ENCODE data around the gene FADS6. TPM values are rescaled to one million over a fixed set of nuclear protein-coding genes. Genes with fewer than 3 reads are reported as not detected.

FADS6 gene
- total and polyA plus RNA-seq, 9 donors = 0.12 to 0.42 TPM; not detected in 7

DNA sequence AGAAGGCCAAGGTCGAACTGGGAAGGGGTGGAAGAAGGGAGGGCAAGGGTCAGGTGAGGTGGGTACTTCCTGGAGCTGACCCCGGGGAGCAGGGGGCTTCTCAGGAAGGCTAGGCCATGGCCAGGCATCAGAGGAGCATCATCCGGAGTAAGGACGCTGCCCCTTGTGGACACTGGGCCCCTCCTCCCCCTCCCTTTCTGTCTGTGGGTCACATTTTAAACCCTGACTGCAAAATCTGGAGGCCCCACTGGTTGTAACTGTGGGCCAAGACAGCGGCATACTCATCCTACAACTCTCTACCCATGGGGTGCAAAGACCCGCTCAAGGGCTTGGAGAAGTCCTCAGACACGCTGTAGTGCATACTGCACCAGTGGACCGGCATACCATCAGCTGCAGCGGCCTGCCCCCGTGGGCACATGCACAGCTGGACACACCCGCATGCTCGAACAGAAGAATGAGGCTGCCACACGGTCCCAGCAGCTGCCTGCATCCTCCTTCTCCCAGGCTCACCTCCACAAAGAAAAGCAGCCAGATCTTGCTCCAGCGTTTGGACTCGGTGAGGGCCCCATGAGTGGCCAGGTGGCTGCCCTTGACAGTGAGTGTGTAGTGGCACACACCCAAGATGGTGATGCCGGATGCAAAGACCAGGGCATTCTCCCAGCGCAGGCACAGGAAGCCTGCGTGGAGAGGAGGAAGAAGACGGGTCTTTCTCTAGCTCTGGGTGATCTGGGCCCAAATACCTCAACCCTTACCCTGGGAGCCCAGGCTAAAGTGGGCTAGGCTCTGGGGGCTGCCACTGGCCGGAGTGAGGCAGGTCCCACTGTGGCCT lies 1.2 kb downstream of the FADS6 start:
- intact Hi-C loops (cut with DNase I) = no loop called here
- Histone ChIP-seq H3K27ac (no peak overlapping the region), H3K27me3 (no peaks in the 10 kb centered on the region)

GRCh38 chr17:74890554-74890953 lies 2.9 kb downstream of the FADS6 start:
- DNase-seq = no peak
- H3K9me3 ChIP-seq = no peaks in the 10 kb centered on the region
- H3K4me3 ChIP-seq = no peak overlapping the region
- H3K4me1 ChIP-seq (ENCODE audit: insufficient read depth) = peaks cover 3% of the 10 kb centered on the region
- intact Hi-C loops (cut with DNase I) = no loop called here
- WGBS, 3 donors = 84 to 90% (median 88%) methylated on average over 7 of the region's 7 CpGs
- no peak overlapping the region for H3K27ac ChIP-seq
- H3K27me3 ChIP-seq = no peaks in the 10 kb centered on the region
- no peak for TF ChIP-seq CTCF (IDR thresholded peaks at IDR 0.05)
- TF ChIP-seq POLR2A (IDR thresholded peaks at IDR 0.05) = no peak
- no peak for TF ChIP-seq EP300 (IDR thresholded peaks at IDR 0.05)
- H3K36me3 ChIP-seq = no peaks in the 10 kb centered on the region

More for the DNA sequence above, 1.2 kb downstream of the FADS6 start:
- no peaks in the 10 kb centered on the region for H3K9me3 ChIP-seq
- H3K4me1 ChIP-seq (ENCODE audit: insufficient read depth) = peaks cover 3% of the 10 kb centered on the region
- no peaks in the 10 kb centered on the region for H3K36me3 ChIP-seq
- no peak overlapping the region for H3K4me3 ChIP-seq
- TF ChIP-seq CTCF (IDR thresholded peaks at IDR 0.05) = no peak
- TF ChIP-seq EP300 (IDR thresholded peaks at IDR 0.05) = no peak
- TF ChIP-seq POLR2A (IDR thresholded peaks at IDR 0.05) = no peak
- no peak for DNase-seq
- 64 to 74% (median 65%) methylated on average over 20 of the region's 20 CpGs for WGBS, 3 donors

DNA sequence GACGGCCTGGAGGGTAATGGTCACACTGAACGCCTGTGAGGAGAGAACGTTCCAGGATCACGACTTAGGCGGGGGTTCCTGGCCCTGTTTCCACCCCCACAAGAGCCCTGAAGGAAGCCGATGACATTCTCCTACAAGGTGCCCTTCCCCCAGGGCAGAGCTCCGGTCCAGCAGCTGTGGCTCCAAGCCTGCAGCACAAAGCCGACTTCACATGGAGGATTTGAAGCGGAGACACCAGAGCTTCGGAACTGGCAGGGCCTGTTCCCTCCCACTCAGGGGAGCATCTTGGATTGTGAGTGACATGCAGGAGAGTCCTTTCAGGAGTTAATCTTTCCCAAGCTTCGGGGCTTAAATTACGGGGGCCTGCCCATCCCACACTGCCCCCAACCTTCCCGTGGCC lies 5.0 kb downstream of the FADS6 start:
- no peak overlapping the region for H3K4me3 ChIP-seq
- no peaks in the 10 kb centered on the region for H3K36me3 ChIP-seq
- no peaks in the 10 kb centered on the region for H3K9me3 ChIP-seq
- no peak overlapping the region for H3K27ac ChIP-seq
- no peaks in the 10 kb centered on the region for H3K27me3 ChIP-seq
- no peak for DNase-seq
- intact Hi-C loops (cut with DNase I) = no loop called here
- TF ChIP-seq EP300 (IDR thresholded peaks at IDR 0.05) (no peak), CTCF (IDR thresholded peaks at IDR 0.05) (no peak), POLR2A (IDR thresholded peaks at IDR 0.05) (no peak)
- H3K4me1 ChIP-seq (ENCODE audit: insufficient read depth) = peaks cover 3% of the 10 kb centered on the region
- WGBS, 3 donors = 50 to 57% (median 53%) methylated on average over 13 of the region's 13 CpGs

- no peak overlapping the region for H3K27ac ChIP-seq
- H3K9me3 ChIP-seq = no peaks in the 10 kb centered on the region
- intact Hi-C loops (cut with DNase I) = no loop called here
- 71 to 80% (median 72%) methylated on average over 15 of the region's 15 CpGs for WGBS, 3 donors
- no peaks in the 10 kb centered on the region for H3K36me3 ChIP-seq
- no peak for DNase-seq
- no peaks in the 10 kb centered on the region for H3K4me1 ChIP-seq (ENCODE audit: insufficient read depth)
- no peak overlapping the region for H3K4me3 ChIP-seq
- no peaks in the 10 kb centered on the region for H3K27me3 ChIP-seq
- TF ChIP-seq CTCF (IDR thresholded peaks at IDR 0.05) (no peak), EP300 (IDR thresholded peaks at IDR 0.05) (no peak), POLR2A (IDR thresholded peaks at IDR 0.05) (no peak)
These were observed 10.1 kb downstream of the FADS6 start for GRCh38 chr17:74883241-74883745.

Measured in ovary (tissue), 9 donors.